G401 (cell line): ENCODE data around the gene OR2A12. TPM values are rescaled to one million over a fixed set of nuclear protein-coding genes. Genes with fewer than 3 reads are reported as not detected.
"Not testable (repeated sequence)": the region's sequence is repeated elsewhere in the genome, so short reads cannot be mapped to it uniquely, and the experiment has no call there.

Experiments
- DNase-seq: peaks from one replicate; pipeline ENCODE4 v3.0.0-alpha.2; 2015; ENCODE audit warnings: low spot score
- in situ Hi-C: cut with HindIII; loops from 2 replicates; pipeline ENCODE4 v1.10.0; 2016; ENCODE audit warnings: low sequenced_read_pairs, mixed read lengths
- total RNA-seq: library from RNA; depleted of rRNA; stranded (reverse); fragments of >200 nt; shearing (Covaris generic); gene quantifications from 2 replicates; pipeline ENCODE4 v1.2.3, GENCODE V29; 2014; rRNA removed

OR2A12 gene
- total RNA-seq, 1 experiment from 2014 or later: not detected

DNA sequence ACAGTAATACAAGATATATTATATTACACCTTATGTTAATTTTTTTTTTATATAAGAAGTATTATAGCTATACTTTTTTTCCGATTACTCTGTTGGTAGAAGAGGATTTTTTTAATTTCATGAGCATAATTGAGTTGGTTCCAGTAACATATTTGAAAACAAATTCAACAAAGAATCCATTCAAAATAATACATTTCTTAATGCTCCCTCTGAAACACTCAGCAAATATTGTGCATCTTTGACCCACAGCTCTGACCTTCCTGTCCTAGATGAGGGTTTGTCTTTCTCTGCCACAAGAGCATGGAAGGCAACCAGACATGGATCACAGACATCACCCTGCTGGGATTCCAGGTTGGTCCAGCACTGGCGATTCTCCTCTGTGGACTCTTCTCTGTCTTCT lies 23.2 kb downstream of the OR2A12 start, which contains the start of gene OR2A2:
OR2A2 (plus strand) TSS at position 301 of the 400 bp plus-strand sequence; CDS start at position 301, 0 bp downstream.
- no peak for DNase-seq
- in situ Hi-C loops: no loop called here

GRCh38 chr7:144110272-144110671 lies 24.2 kb downstream of the OR2A12 start:
- in situ Hi-C loops: no loop called here
- DNase-seq: no peak

DNA sequence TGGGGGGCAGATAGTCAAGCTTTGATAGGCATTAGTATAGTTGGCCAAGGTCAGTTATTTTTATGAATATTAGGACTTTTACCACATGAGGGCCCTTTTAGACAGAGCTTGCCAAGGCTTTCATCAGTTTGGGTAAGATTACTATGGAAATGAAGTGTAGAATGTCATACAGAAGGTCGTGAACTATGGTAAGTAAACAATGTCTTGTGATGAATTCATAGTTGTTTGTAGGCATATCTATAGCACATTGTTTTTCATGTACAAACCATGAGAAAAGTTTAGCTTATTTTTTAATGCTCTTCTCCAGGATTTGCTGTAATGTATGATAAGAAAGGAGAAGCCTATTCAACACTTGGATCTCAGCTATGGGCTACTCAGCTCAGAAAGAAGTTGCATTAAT lies 27.6 kb downstream of the OR2A12 start:
- in situ Hi-C loops: no loop called here
- no peak for DNase-seq

DNA sequence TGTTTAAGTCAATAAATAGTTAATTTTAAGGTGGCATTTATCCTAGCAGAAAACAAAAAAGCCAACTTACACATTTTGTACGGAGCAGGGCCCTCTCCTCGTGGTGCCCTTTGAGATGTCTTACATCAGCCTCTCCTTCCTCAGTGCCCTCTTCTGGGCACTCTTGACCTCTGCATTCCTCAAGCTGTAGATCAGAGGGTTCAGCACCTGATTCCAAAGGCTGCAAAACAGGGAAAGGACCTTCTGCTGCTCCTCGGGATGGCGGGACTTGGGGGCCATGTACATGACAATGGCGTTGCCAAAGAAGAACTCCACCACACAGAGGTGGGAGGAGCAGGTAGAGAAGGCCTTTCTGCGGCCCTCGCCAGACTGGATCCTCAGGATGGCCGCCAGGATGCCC lies 32.3 kb downstream of the OR2A12 start:
- in situ Hi-C loops: no loop called here
- no peak for DNase-seq

DNA sequence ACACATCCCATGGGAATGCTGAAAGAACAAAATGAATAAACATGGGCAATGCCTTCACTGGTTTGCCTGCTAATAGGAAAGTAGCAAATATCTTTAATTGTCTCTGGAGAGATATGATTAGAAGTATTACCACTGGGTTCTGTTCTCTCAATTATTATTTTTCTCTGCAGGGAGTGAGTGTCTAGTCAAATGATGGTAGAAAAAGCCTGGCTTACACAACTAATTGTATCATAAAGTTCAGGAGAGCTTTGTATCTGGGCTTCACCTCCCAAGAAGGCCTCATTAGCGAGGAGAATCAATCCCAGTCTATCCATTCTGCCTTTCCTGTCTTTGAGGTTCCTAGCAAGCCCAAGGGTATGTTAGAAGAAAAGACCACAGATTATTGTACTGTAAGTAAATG lies 36.8 kb downstream of the OR2A12 start, which contains the start of gene OR2A14:
OR2A14 (plus strand) TSS at position 301 of the 400 bp plus-strand sequence. CDS start 5,937 bp downstream, outside the sequence.
- no peak for DNase-seq
- in situ Hi-C loops: no loop called here

DNA sequence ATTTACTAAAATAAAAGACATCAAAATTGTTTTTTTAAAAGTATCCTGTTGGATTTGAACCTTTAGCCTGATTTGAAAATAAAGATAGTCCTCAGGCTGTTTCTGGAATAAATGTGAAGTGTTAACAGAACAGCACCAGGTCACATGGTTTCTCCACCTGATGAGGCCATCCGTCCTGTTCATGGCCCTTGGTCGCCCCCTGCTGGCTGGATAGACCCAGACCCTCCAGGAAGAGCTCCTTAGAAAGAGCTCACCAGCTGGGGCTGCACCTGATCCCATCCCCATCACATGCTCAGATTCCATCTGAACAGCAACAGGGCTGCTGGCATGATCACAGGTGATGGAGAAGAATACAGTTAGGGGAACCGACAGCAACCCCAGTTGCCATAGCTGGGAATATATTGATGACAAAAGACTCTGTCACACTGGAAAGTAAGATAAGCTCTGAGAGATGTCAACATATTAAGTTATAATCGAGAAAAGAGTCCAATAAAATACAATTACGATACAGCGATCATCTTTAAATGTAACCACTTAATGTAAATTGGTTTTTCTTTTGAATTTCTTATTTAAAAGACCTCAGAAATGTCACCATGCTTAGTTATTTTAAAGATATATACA lies 41.7 kb downstream of the OR2A12 start:
- in situ Hi-C loops: no loop called here

GRCh38 chr7:144129601-144130000 lies 43.5 kb downstream of the OR2A12 start:
- in situ Hi-C loops: not testable (repeated sequence)

More for the DNA sequence above, 41.7 kb downstream of the OR2A12 start:
- DNase-seq: peak; percentile 29

DNA sequence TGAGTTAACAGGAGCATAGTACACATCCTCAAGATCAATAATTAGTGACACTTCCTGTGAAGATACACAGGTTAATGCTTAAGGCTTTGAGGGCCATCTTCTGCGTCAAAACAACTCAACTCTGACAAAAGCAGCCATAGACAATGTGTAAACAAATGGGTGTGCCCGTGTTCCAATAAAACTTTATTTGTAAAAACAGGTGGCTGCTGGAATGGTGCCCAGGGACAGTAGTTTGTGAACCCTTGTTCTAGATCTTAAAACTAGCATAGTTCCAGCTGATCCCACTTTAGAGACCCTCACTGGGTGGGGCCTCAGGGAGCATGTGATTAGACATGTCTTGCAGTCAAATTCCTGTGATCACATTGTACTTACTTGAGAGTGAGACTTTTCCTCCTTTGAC lies 44.7 kb downstream of the OR2A12 start:
- in situ Hi-C loops: no loop called here
- DNase-seq: no peak

More at GRCh38 chr7:144129601-144130000, 43.5 kb downstream of the OR2A12 start:
- not testable (repeated sequence) for DNase-seq

DNA sequence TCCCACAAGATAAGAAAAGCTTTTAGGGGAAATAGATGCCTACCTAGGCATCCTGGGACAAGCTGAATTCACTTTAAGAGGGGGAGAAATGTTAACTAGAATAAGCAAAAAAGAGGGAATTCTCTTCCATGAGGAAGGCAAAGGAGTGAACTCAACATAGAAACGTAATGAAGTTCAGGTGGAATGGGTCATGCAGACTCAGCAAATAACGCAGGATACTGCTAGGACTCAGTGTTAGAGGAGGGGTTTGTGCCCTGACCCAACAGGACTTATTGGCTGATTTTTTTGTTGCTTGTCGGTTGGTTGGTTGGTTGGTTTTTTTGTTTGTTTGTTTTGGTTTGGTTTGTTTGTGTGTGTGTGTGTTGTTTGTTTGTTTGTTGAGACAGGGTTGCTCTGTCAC lies 46.2 kb downstream of the OR2A12 start:
- no peak for DNase-seq
- in situ Hi-C loops: no loop called here

DNA sequence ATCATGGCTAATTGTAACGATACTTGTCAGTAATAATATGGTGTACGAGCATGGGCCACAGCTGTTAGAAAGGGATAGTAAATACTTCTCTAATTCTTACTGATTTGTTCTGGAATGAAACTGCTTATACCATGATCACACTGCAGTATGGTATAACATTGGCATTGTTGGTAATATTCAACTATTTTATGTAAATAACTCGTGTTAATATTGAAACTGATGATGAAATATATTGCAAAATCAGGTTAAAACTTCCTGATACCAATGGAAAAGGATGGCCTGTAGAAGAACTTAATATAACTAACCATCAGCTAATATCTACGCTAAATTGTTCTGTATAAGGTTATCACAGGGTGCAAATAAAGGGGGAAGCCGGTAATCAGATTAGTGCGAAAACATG lies 47.2 kb downstream of the OR2A12 start:
- no peak for DNase-seq
- in situ Hi-C loops: no loop called here

DNA sequence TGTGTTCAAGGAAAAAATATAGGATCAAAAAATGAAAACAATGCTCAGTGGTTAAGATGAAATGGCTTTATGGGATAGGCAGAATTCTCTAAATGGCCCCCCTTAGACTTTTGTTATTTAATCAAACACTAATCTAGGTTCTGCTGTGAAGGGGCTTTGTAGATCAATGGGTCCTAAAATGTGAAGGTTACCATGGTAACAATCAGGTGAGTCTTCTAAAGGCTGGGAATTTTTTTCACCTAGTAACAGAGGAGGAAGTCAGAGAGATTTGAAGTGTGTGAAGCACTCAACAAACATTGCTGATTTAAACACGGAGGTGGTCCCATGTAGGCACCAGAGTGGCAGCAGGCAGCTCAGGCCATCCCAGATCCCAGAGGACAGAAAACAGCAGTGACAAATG lies 48.0 kb downstream of the OR2A12 start:
- in situ Hi-C loops: no loop called here
- no peak for DNase-seq

GRCh38 chr7:144137501-144137900 lies 51.4 kb downstream of the OR2A12 start:
- DNase-seq: no peak
- in situ Hi-C loops: no loop called here

DNA sequence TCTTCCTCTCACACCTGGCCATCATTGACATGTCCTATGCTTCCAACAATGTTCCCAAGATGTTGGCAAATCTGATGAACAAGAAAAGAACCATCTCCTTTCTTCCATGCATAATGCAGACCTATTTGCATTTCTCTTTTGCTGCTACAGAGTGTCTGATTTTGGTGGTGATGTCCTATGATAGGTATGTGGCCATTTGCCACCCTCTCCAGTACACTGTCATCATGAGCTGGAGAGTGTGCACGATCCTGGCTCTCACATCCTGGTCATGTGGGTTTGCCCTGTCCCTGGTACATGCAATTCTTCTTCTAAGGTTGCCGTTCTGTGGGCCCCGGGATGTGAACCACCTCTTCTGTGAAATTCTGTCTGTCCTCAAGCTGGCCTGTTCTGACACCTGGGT lies 56.1 kb downstream of the OR2A12 start:
- in situ Hi-C loops: no loop called here
- DNase-seq: no peak

GRCh38 chr7:144144426-144144825 lies 58.3 kb downstream of the OR2A12 start:
- in situ Hi-C loops: no loop called here
- DNase-seq: no peak

DNA sequence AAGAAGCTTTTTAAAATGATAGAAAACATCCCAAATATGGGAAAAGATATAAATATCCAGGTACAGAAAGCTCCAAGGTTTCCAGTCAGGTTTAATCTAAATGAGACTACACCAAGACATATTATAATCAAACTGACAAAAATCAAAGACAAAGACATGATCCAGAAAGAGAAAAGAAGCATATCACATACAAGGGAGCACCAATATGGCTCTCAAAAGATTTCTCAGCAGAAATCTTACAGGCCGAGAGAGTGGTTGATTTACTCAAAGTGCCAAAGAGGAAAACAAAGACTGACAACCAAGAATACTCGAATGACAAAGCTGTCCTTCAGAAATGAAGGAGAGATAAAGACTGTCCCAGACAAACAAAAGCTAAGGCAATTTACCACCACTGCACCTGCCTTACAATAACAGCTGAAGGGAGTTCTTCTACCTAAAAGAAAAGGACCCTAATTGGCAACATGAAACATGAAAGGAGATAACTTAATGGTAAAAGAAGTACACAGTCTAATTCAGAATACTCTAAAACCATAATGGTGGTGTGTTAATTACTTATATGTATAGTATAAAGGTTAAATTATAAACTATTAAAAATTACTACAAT lies 62.2 kb downstream of the OR2A12 start:
- in situ Hi-C loops: no loop called here
- no peak for DNase-seq

Other genes with a start within 250 kb of the OR2A12 start
- gene TCAF1, start 184.1 kb upstream of the OR2A12 start, total RNA-seq: 32.3 and 33.7 TPM in 2 replicates
- gene OR2F2, start 151.0 kb upstream of the OR2A12 start, total RNA-seq: not detected in 2 replicates
- gene OR2F1, start 131.4 kb upstream of the OR2A12 start, total RNA-seq: not detected in 2 replicates
- gene OR6B1, start 86.0 kb upstream of the OR2A12 start, total RNA-seq: not detected in 2 replicates
- not detected in 2 replicates for gene OR2A5, start 37.3 kb upstream of the OR2A12 start, total RNA-seq
- not detected in 2 replicates for gene OR2A25, start 16.5 kb upstream of the OR2A12 start, total RNA-seq
- gene OR2A2, start 23.3 kb downstream of the OR2A12 start, total RNA-seq: not detected in 2 replicates
- not detected in 2 replicates for gene OR2A14, start 36.9 kb downstream of the OR2A12 start, total RNA-seq
- not detected in 2 replicates for gene CTAGE4, start 97.2 kb downstream of the OR2A12 start, total RNA-seq
- gene ARHGEF35, start 109.6 kb downstream of the OR2A12 start, total RNA-seq: not detected in 2 replicates
- gene OR2A42, start 153.3 kb downstream of the OR2A12 start, total RNA-seq: not detected in 2 replicates
- gene OR2A7, start 178.5 kb downstream of the OR2A12 start, total RNA-seq: not detected in 2 replicates
- not detected in 2 replicates for gene CTAGE8, start 183.0 kb downstream of the OR2A12 start, total RNA-seq
- gene OR2A1, start 226.1 kb downstream of the OR2A12 start, total RNA-seq: not detected in 2 replicates